GM06990 (cell line): ENCODE data around the gene C4A.
"Not testable (repeated sequence)": the region's sequence is repeated elsewhere in the genome, so short reads cannot be mapped to it uniquely, and the experiment has no call there.

ENCODE experiments used
- DNase-seq: peaks from one replicate; pipeline ENCODE4 v3.0.0-alpha.2; 2011; ENCODE audit not compliant: insufficient read length; ENCODE audit errors: extremely low read depth
- H3K27me3 ChIP-seq: replicated peaks from 2 replicates; pipeline ENCODE4 v1.6.0; 2011; ENCODE audit warnings: low read length; ENCODE audit not compliant: control insufficient read depth, insufficient read depth
- H3K36me3 ChIP-seq: 2 replicates; pipeline ENCODE4 v1.5.1; 2011; ENCODE audit warnings: low read length; ENCODE audit not compliant: control insufficient read depth, insufficient read depth
- H3K4me3 ChIP-seq: replicated peaks from 2 replicates; pipeline ENCODE4 v1.5.1; 2011; ENCODE audit warnings: low read depth, mild to moderate bottlenecking, control low read depth, low read length

C4A gene

DNA sequence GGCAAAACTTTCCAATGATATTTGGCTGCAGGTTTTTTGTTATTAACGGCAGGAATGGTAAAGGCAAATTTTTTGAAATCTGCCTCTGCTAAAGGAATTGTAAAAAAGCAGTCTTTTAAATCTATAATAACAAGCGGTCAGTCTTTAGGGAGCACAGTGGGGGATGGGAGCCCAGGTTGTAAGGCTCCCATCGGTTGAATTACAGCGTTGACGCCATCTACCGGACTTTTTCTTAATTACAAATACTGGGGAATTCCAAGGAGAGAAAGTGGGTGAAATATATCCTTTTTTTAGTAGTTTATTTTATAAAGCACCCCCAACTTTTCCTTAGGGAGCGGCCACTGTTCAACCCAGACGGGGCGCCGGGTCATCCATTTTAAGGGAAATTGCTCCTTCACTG lies 7.5 kb downstream of the C4A start:
- not testable (repeated sequence) for H3K4me3 ChIP-seq, H3K36me3 ChIP-seq, H3K27me3 ChIP-seq, DNase-seq

DNA sequence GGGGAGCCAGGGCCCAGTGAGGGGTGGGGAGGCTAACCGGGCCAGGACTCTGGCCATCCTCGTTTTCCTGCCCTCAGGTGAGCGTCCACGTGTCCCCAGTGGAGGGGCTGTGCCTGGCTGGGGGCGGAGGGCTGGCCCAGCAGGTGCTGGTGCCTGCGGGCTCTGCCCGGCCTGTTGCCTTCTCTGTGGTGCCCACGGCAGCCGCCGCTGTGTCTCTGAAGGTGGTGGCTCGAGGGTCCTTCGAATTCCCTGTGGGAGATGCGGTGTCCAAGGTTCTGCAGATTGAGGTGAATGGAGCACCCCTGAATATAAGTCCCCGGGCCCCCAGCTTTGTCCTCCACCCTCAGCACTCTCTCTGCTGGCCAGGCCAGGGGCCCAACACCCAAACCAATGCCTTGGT lies 12.6 kb downstream of the C4A start:
- not testable (repeated sequence) for DNase-seq, H3K4me3 ChIP-seq, H3K36me3 ChIP-seq, H3K27me3 ChIP-seq

GRCh38 chr6:31996385-31996784 lies 14.5 kb downstream of the C4A start:
- not testable (repeated sequence) for H3K4me3 ChIP-seq, H3K27me3 ChIP-seq, DNase-seq, H3K36me3 ChIP-seq

DNA sequence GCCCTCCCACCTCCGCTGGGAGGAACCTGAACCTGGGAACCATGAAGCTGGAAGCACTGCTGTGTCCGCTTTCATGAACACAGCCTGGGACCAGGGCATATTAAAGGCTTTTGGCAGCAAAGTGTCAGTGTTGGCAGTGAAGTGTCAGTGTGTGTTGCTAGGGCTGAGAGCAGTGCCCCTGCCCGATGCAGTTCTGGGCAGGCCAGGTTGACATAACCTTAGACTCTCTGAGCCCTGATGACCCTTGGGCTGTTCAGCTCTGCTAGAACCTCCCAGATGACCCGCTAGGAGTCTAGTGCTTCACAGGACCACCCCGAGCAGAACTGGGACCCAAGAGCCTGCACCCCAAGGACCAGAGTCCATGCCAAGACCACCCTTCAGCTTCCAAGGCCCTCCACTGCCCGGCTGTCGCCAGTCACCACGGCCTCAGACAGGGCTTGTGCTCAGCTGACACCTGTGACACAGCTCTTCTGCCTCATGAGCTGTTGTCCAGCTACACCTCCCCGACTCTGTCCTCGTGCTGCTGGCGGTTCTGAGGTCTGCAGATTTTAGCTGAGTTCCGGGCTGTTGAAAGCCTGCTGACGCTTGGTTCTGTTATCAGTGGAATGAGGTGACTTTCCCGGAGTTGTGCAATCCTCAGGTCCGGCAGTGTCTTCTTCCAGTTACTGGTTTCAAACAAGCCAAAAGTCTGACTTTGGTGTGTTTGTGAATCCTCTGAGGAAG lies 20.9 kb downstream of the C4A start:
- not testable (repeated sequence) for H3K4me3 ChIP-seq, H3K36me3 ChIP-seq, DNase-seq, H3K27me3 ChIP-seq

DNA sequence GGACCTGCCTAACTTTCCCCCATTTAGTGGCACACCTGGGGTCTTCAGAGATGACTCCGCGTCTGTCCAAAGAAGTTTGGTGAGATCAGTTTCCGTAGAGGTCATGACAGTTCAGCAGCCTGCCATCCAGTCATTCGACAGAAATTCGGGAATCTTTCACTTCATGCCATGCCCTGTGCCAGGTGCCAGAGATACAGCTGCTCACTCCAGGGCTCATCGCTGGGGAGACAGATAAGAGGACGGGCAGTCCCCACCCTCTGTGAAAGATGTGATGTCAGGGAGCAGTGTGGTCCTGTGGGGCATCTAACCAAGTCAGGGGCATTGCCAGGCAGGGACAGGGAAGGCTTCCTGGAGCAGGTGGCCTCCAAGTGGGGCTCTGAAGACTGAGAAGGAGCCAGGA lies 21.4 kb downstream of the C4A start:
- not testable (repeated sequence) for H3K36me3 ChIP-seq, H3K27me3 ChIP-seq, DNase-seq, H3K4me3 ChIP-seq

- not testable (repeated sequence) for DNase-seq, H3K36me3 ChIP-seq, H3K4me3 ChIP-seq, H3K27me3 ChIP-seq
These were observed 22.5 kb downstream of the C4A start for GRCh38 chr6:32004393-32004792.

DNA sequence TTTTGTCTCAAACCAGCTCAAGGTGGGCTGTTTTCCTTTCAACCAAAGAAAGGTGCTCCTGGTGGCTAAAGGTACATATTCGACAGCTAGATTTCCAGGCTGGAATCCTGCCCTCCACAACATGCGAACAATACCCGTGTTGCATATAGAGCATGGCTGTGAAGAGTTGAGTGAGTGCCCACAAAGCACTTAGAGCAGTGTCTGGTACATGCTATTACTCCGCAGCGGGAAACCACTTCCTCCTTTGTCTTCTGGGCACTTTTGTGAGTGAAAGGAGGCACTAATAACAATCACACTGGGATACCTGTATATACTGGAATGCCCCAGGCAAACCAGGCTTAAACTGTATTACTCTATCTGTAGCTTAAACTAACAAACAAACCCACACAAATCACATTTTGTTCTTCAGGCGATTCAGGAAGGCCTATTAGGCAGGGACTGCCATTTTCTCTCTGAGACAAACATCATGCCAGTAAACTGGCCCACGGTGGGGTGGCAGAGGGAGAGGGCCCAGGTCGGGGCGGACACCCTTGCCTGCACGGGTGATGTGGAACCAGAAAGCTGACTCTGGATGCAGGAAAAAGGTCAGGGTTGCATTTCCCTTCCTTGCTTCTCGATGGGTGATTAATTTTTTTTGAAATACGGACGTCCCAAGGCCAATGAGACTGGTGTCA lies 23.1 kb downstream of the C4A start:
- not testable (repeated sequence) for H3K36me3 ChIP-seq, DNase-seq, H3K27me3 ChIP-seq, H3K4me3 ChIP-seq

- H3K4me3 ChIP-seq, H3K27me3 ChIP-seq, H3K36me3 ChIP-seq, DNase-seq: not testable (repeated sequence)
These were observed 23.7 kb downstream of the C4A start for GRCh38 chr6:32005538-32005880.

DNA sequence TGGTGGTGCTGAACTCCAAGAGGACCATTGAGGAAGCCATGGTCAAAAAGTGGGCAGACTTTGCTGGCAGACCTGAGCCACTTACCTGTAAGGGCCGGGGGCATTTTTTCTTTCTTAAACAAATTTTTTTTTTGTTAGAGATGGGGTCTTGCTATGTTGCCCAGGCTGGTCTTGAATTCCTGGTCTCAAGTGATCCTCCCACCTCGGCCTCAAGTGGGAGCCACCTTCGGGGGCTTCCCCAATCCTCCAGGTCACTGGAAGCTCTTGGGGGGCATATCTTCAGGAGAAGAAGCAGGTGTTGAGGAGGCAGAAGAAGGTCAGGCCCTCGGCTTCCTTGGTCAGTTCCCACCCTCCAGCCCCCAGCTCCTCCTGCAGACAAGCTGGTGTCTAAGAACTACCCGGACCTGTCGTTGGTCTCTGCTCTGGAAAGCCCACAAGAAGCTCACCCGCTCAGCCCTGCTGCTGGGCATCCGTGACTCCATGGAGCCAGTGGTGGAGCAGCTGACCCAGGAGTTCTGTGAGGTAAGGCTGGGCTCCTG lies 24.2 kb downstream of the C4A start:
- DNase-seq, H3K4me3 ChIP-seq, H3K36me3 ChIP-seq, H3K27me3 ChIP-seq: not testable (repeated sequence)

- not testable (repeated sequence) for H3K27me3 ChIP-seq, H3K4me3 ChIP-seq, DNase-seq, H3K36me3 ChIP-seq
These were observed 25.2 kb downstream of the C4A start for GRCh38 chr6:32007086-32007485.

- not testable (repeated sequence) for H3K36me3 ChIP-seq, DNase-seq, H3K4me3 ChIP-seq, H3K27me3 ChIP-seq
These were observed 26.2 kb downstream of the C4A start for GRCh38 chr6:32008037-32008436.

- H3K4me3 ChIP-seq, H3K27me3 ChIP-seq, DNase-seq, H3K36me3 ChIP-seq: not testable (repeated sequence)
These were observed 26.8 kb downstream of the C4A start for GRCh38 chr6:32008616-32009015.

DNA sequence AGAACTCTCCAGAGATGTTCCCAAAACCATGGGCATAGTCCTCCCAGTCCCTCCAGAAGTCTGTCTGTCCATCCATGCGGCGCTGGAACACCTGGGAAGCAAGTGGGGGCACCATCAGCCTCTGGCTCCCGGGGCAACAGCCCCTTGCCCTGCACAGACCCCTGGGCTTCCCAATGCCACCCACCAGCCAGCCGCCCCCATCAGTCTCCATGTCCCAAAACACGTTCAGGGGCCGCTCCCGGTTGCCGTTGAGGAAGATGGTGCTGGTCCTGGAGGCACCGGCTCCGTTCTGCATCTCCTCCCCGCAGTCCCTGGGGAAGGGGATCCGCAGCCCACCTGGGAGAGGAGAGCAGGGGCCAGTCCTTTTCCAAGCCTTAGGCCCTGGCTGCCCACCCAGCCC lies 27.7 kb downstream of the C4A start:
- DNase-seq, H3K4me3 ChIP-seq, H3K36me3 ChIP-seq, H3K27me3 ChIP-seq: not testable (repeated sequence)

- not testable (repeated sequence) for DNase-seq, H3K36me3 ChIP-seq, H3K4me3 ChIP-seq, H3K27me3 ChIP-seq
These were observed 29.1 kb downstream of the C4A start for GRCh38 chr6:32010856-32011530.
